Activated CD8-positive, alpha-beta T cell treated with anti-CD3 and anti-CD28 coated beads, Interleukin-2, amount 10 ng/mL, durations not matched to agents 7 days and 5 days (primary cell): ENCODE data around the gene TMEM87B. TPM values are rescaled to one million over a fixed set of nuclear protein-coding genes. Genes with fewer than 3 reads are reported as not detected.

Experiments used
- ATAC-seq: fragments of 150-1000 bp; cut with Tn5 transposase; one replicate; pipeline ENCODE4 v1.10.0; 2021; ENCODE audit warnings: moderate library complexity
- CTCF ChIA-PET: fragments of 350-600 bp; sonication (Branson Sonifier 250); formaldehyde crosslinking; loops from one replicate; lab custom pipeline; 2021; ENCODE audit warnings: antibody characterized with exemption; lab: Charles Lee
- POLR2A ChIA-PET: fragments of 350-600 bp; sonication (Branson Sonifier 250); formaldehyde crosslinking; loops from one replicate; lab custom pipeline; 2021; ENCODE audit warnings: antibody characterized with exemption; lab: Charles Lee
- DNase-seq: peaks from one replicate; pipeline ENCODE4 v3.0.0-alpha.2; 2020
- H3K27ac Mint-ChIP-seq: one replicate; pipeline ENCODE4 v1.8.0; 2021; ENCODE audit warnings: mild to moderate bottlenecking, mixed read lengths
- H3K27me3 Mint-ChIP-seq: one replicate; pipeline ENCODE4 v1.8.0; 2021; ENCODE audit warnings: low read depth, mixed read lengths
- H3K36me3 Mint-ChIP-seq: one replicate; pipeline ENCODE4 v1.8.0; 2021; ENCODE audit warnings: low read depth, mixed read lengths
- H3K4me1 Mint-ChIP-seq: one replicate; pipeline ENCODE4 v1.8.0; 2021; ENCODE audit warnings: low read depth, mixed read lengths
- H3K4me3 Mint-ChIP-seq: one replicate; pipeline ENCODE4 v1.8.0; 2021; ENCODE audit warnings: mild to moderate bottlenecking, mixed read lengths
- H3K9me3 Mint-ChIP-seq: one replicate; pipeline ENCODE4 v1.8.0; 2022; ENCODE audit warnings: mixed read lengths; ENCODE audit not compliant: insufficient read depth
- total RNA-seq, 2 experiments: library from RNA; stranded (reverse); gene quantifications; one replicate each; pipeline ENCODE4 v1.2.3, GENCODE V29; 2021

The TMEM87B gene
- total RNA-seq, 2 experiments from 2014 or later = 18.6 to 19.9 TPM

DNA sequence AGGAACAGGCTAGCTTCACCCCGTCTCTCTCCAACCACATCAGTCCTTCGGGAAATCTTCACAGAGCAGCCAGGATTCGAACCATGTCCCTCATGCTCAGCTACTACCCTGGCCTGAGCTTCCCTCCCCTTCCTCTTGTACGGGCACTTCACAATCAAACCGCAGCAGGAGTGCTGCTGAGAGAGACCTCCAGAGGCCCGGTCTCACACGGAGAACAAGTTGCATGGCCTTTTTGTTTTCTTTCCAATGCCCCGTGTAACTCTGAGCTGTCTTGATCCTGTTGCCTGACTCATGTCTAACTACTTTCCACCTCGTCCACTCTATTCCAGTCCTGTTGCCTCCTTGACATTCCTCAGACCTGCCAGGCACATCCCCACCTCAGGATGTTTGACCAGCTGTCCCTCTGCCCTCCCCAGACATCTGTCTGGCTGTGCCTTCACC, 108.5 kb downstream of the TMEM87B start:
- H3K27ac Mint-ChIP-seq = no peak overlapping the region
- peaks cover 4% of the 10 kb centered on the region for H3K27me3 Mint-ChIP-seq
- no peaks in the 10 kb centered on the region for H3K36me3 Mint-ChIP-seq
- no peak overlapping the region for H3K4me3 Mint-ChIP-seq
- no peak for ATAC-seq
- ChIA-PET POLR2A (no interaction called here), CTCF (interaction anchor here (1.5 kb wide), 1 partner anchor 42 kb away, joined by 4 read pairs; no protein-coding TSS in a partner anchor)
- no peaks in the 10 kb centered on the region for H3K9me3 Mint-ChIP-seq
- no peak for DNase-seq
- peaks cover 2% of the 10 kb centered on the region for H3K4me1 Mint-ChIP-seq

DNA sequence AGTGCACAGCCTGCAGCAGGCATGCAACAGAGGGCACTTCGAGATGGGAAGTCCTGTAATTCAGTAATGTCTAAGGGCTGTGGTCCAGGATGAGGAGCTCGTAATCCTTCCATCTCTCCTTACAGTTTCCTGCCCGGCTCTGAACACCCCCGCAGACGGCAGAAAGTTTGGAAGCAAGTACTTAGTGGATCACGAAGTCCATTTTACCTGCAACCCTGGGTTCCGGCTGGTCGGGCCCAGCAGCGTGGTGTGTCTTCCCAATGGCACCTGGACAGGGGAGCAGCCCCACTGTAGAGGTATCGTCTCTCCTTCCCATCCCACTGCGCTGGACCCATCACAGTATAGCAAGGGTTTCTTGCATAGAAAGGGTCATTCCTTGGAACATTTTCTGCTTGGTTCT, 109.8 kb downstream of the TMEM87B start:
- Mint-ChIP-seq H3K27ac (no peak overlapping the region), H3K4me1 (peaks cover 5% of the 10 kb centered on the region), H3K27me3 (no peaks in the 10 kb centered on the region), H3K4me3 (no peak overlapping the region), H3K9me3 (no peaks in the 10 kb centered on the region), H3K36me3 (no peaks in the 10 kb centered on the region)
- ChIA-PET POLR2A (no interaction called here), CTCF (no interaction called here)
- DNase-seq = no peak
- ATAC-seq = no peak

DNA sequence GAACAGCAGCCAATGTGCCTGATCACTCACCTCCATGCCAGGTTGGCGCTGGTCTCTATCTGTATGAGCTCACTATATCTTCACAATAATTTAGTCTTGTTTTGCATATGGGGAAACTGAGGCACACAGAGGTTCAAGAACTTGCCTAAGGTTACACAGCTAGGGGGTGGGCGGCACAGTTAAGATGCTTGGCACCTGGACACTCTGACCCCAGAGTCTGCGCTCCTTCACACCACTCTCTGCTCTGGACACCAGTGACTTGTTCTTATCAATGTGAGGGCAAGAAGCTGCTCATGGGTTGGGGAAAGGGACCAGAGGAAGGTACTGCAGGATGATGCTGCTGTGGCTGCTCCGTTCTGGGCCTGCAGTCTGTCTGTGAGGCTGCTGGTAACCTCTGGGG, 110.2 kb downstream of the TMEM87B start:
- H3K4me3 Mint-ChIP-seq = no peak overlapping the region
- no peak for ATAC-seq
- no peaks in the 10 kb centered on the region for H3K9me3 Mint-ChIP-seq
- no peak for DNase-seq
- H3K4me1 Mint-ChIP-seq = peaks cover 5% of the 10 kb centered on the region
- no peak overlapping the region for H3K27ac Mint-ChIP-seq
- H3K27me3 Mint-ChIP-seq = no peaks in the 10 kb centered on the region
- ChIA-PET CTCF (no interaction called here), POLR2A (no interaction called here)
- H3K36me3 Mint-ChIP-seq = no peaks in the 10 kb centered on the region

DNA sequence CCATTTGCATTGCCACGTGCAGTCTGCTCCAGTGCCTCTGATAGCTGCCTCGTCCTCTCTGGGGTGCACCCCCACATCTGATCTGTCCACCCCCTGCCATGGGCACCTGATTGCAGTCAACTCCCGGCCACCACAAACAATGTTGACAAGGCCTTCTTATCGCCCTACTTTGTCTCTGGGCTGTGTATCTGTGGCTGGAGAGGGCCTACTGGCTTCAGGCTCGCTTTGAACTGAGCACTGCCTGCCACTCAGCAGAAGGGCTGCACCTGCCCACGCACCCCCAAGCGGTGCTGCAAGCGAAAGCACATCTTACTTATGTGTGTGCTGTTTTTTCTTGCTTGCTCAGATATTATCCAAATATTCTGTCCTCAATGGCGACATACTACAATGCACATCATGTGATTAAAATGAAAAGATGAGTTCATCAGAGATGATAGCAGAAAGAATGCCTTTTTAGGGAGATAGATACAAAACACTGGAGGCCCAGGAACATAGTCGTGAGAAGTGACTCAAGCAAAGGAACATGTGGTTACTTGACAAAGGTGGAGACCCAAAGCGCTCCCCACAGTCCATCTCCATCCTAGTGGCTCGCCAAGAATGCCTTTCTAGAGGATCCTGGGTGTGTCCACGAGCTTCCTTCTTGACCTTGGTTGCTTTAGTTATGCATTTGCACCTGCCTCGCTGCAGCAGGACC, 111.9 kb downstream of the TMEM87B start:
- H3K36me3 Mint-ChIP-seq = no peaks in the 10 kb centered on the region
- H3K4me3 Mint-ChIP-seq = no peak overlapping the region
- no peak for DNase-seq
- ChIA-PET POLR2A (no interaction called here), CTCF (interaction anchor here (0.6 kb wide), 1 partner anchor 110 kb away, joined by 3 read pairs; no protein-coding TSS in a partner anchor)
- no peaks in the 10 kb centered on the region for H3K27me3 Mint-ChIP-seq
- no peak for ATAC-seq
- H3K9me3 Mint-ChIP-seq = no peaks in the 10 kb centered on the region
- peaks cover 5% of the 10 kb centered on the region for H3K4me1 Mint-ChIP-seq
- no peak overlapping the region for H3K27ac Mint-ChIP-seq

DNA sequence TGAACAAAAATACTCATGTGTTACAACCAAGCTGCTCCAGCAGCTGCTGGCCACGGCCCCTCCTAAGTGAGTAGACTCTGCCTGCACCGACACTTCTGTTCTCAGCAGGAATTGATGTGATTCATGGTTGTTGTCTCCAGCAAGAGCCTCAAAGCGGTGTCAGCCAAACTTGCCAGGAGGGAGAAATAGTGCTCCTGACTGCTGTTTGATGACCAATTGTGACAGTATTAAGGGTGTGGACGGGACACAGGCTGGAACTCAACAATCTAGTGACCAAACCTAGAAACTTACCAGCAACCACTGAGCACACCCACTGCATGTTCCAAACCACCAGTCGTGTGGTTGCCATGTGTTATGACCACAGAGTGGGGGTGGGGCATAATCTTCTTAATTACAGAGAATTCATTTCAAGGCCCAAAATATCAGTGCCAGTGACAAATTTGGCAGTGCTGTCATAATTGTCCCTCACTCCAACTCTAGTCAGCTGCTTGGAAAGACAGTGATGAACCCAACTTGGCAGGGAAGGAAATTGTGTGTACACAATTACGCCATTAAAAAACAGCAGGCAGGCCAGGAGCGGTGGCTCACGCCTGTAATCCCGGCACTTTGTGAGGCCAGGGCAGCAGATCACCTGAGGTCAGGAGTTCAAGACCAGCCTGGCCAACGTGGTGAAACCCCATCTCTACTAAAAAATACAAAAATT, 113.5 kb downstream of the TMEM87B start:
- CTCF ChIA-PET = no interaction called here
- H3K27me3 Mint-ChIP-seq = peaks cover 2% of the 10 kb centered on the region
- H3K4me1 Mint-ChIP-seq = peaks cover 5% of the 10 kb centered on the region
- POLR2A ChIA-PET = no interaction called here
- H3K36me3 Mint-ChIP-seq = no peaks in the 10 kb centered on the region
- DNase-seq (no peak), ATAC-seq (no peak)
- H3K27ac Mint-ChIP-seq = no peak overlapping the region
- no peak overlapping the region for H3K4me3 Mint-ChIP-seq
- H3K9me3 Mint-ChIP-seq = no peaks in the 10 kb centered on the region

Other genes starting within 250 kb of the TMEM87B start
- gene ANAPC1, start 171.1 kb upstream of the TMEM87B start, total RNA-seq = 10 to 100 TPM; 76.6 to 78.4 TPM
- gene MERTK, start 156.7 kb upstream of the TMEM87B start, total RNA-seq = under 1 TPM; 0.10 to 0.21 TPM
- under 1 TPM; 0.58 to 0.91 TPM for gene FBLN7, start 83.1 kb downstream of the TMEM87B start, total RNA-seq
- gene ZC3H8, start 199.8 kb downstream of the TMEM87B start, total RNA-seq = 10 to 100 TPM; 13.0 to 16.0 TPM
- 1 to 10 TPM; 8.4 to 9.0 TPM for gene ZC3H6, start 220.3 kb downstream of the TMEM87B start, total RNA-seq